Body of pancreas (tissue), 4 donors: ENCODE measurements around the gene CHFR. TPM values are rescaled to one million over a fixed set of nuclear protein-coding genes. Genes with fewer than 3 reads are reported as not detected.

Experiments
- ATAC-seq: fragments of 150-250 bp; one replicate; pipeline ENCODE4 v1.9.1; 2016
- DNase-seq, 4 donors: peaks; one replicate each; pipeline ENCODE4 v3.0.0-alpha.2; 2019
- H3K27ac ChIP-seq, 4 donors: fragments of 200-600 bp; sonication (generic); 1 replicate in 3 of 4; 2 replicates in 1 of 4; pipeline versions ENCODE4 v1.5.1 to v1.6.1; 2016 to 2019; ENCODE audit warnings: mild to moderate bottlenecking in 1 of 4, mixed read lengths in 1 of 4, moderate library complexity in 1 of 4
- H3K27me3 ChIP-seq, 2 donors: fragments of 200-600 bp; sonication (generic); one replicate each; pipeline ENCODE4 v1.6.0; 2016; ENCODE audit warnings: mild to moderate bottlenecking in 1 of 2
- H3K36me3 ChIP-seq, 2 donors: fragments of 200-600 bp; sonication (generic); replicated peaks in 1 of 2; 2 replicates each; pipeline ENCODE4 v1.5.1; 2016; ENCODE audit warnings: low read depth in 2 of 2; ENCODE audit not compliant: insufficient read depth in 1 of 2
- H3K4me1 ChIP-seq: fragments of 200-600 bp; sonication (generic); one replicate; pipeline ENCODE4 v1.6.0; 2016
- H3K4me3 ChIP-seq, 2 donors: fragments of 200-600 bp; sonication (generic); 1 replicate in 1 of 2; 2 replicates in 1 of 2; pipeline ENCODE4 v1.5.1; 2016 to 2019
- H3K9me3 ChIP-seq, 3 donors: fragments of 200-600 bp; sonication (generic); 1 replicate in 2 of 3; 2 replicates in 1 of 3; pipeline ENCODE4 v1.5.1; 2016
- POLR2A ChIP-seq, 3 donors: fragments of 450-650 bp; IDR thresholded peaks; one replicate each; pipeline ENCODE4 v1.6.1; 2016; ENCODE audit warnings: antibody characterized with exemption in 3 of 3, mild to moderate bottlenecking in 2 of 3
- WGBS, 2 donors: methylation state at CpG; one replicate each; pipeline ENCODE4 v1.1.5; 2017; 5-methylcytosine and 5-hydroxymethylcytosine counted together
- intact Hi-C: fragments of 100-400 bp; cut with DNase I; formaldehyde crosslinking; loops from one replicate; pipeline ENCODE4 v1.15.1; 2023
- total RNA-seq, 2 donors: library from RNA; depleted of rRNA; stranded (reverse); fragments of >200 nt; gene quantifications; one replicate each; pipeline ENCODE4 v1.1.0, GENCODE V29; 2016
- TF ChIP-seq, protein P1 (sequence below), 7 experiments: fragments of 450-650 bp in 4 of 7; fragments of 200-600 bp in 3 of 7; sonication (generic) in 3 of 7; IDR thresholded peaks; one replicate each; pipeline ENCODE4 v1.5.1; 2016 to 2019; ENCODE audit warnings: antibody characterized with exemption in 7 of 7

The CHFR gene
- total RNA-seq, 2 donors from 2014 or later: 31.4 to 45.2 TPM

DNA sequence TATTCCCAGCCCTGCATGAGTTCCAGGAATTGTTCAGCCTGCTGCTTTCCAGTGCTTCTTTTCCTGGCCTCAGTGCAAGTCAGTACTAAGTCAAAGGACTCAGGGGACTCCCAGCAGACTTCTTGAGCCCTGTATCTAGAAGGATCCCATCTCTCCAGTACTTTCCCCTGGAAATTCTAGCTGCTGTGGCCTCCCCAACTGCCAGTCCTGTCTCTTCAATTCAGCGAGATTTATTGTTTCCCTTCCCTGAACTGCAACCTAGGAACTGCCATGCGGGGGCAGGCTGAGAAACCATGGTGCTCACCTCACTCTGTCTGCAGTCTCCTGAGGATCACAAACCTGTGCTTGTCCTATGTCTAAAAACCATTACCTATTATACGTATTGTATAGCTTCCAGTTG lies 37.0 kb upstream of the CHFR start:
- H3K9me3 ChIP-seq: peaks cover 0 to 84% (median 26%) of the 10 kb centered on the region in 3 donors
- ATAC-seq (no peak), DNase-seq (no peak)
- no peaks in the 10 kb centered on the region for H3K4me1 ChIP-seq
- no peak overlapping the region for H3K27ac ChIP-seq
- TF ChIP-seq, protein P1, sequence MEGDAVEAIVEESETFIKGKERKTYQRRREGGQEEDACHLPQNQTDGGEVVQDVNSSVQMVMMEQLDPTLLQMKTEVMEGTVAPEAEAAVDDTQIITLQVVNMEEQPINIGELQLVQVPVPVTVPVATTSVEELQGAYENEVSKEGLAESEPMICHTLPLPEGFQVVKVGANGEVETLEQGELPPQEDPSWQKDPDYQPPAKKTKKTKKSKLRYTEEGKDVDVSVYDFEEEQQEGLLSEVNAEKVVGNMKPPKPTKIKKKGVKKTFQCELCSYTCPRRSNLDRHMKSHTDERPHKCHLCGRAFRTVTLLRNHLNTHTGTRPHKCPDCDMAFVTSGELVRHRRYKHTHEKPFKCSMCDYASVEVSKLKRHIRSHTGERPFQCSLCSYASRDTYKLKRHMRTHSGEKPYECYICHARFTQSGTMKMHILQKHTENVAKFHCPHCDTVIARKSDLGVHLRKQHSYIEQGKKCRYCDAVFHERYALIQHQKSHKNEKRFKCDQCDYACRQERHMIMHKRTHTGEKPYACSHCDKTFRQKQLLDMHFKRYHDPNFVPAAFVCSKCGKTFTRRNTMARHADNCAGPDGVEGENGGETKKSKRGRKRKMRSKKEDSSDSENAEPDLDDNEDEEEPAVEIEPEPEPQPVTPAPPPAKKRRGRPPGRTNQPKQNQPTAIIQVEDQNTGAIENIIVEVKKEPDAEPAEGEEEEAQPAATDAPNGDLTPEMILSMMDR (IDR thresholded peaks at IDR 0.05): no peak
- no peak for TF ChIP-seq POLR2A (IDR thresholded peaks at IDR 0.05)
- no peak overlapping the region for H3K4me3 ChIP-seq
- intact Hi-C loops: no loop called here
- WGBS, 2 donors: 94 to 98% methylated on average over 3 of the region's 3 CpGs
- peaks cover 0 to 10% of the 10 kb centered on the region in 2 donors for H3K36me3 ChIP-seq
- H3K27me3 ChIP-seq: no peaks in the 10 kb centered on the region

DNA sequence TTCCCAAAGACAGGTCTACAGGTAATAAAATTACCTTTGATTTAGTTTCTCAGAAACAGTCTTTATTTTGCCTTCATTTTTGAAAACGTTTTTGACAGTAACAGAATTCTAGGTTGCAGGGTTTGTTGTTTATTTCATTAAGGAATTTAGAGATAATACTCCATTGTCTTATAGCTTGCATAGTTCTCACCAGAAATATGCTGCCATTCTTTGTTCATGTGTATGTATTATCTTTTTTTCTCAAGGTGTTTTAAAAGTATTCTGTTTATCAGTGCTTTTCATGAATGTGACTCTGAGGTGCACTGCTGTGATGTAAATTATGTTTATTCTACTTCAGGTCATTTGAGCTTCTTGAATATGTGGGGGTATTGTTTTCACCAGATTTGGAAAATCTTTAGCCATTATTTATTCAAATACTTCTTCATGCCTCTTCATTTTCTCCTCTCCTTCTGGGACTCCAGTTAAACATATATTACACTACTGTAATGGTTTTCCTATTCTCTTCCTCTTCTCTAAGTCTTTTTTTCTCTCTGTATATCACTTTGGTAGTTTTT lies 36.0 kb upstream of the CHFR start:
- Histone ChIP-seq H3K9me3 (peaks cover 0 to 84% (median 23%) of the 10 kb centered on the region in 3 donors), H3K4me1 (no peaks in the 10 kb centered on the region), H3K27me3 (no peaks in the 10 kb centered on the region), H3K27ac (no peak overlapping the region), H3K4me3 (no peak overlapping the region), H3K36me3 (peaks cover 0 to 10% of the 10 kb centered on the region in 2 donors)
- no peak for ATAC-seq
- TF ChIP-seq, protein P1 (IDR thresholded peaks at IDR 0.05): no peak
- no peak for DNase-seq
- intact Hi-C loops: no loop called here
- 21 to 43% methylated on average over 1 of the region's 1 CpG for WGBS, 2 donors

DNA sequence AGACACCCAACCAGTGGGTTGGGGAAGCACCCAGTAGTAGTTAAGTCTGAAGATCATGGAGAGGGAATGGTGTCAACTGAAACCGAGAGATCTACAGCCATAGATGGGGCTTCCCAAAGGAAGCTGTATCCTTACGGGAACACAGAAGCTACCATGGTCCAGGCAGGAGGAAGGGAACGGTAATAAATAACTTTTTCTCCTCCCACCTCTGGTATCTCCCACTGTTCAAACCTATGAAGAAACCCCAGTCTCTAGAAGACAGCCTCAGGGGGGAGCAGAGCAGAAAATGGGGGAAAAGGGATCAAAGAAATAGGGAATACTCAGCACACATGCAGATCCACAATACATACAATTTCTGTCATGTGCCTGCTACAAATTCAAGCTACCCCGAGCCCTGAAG lies 35.3 kb upstream of the CHFR start:
- intact Hi-C loops: no loop called here
- H3K27ac ChIP-seq: no peak overlapping the region
- H3K4me1 ChIP-seq: no peaks in the 10 kb centered on the region
- H3K9me3 ChIP-seq: peaks cover 0 to 90% (median 23%) of the 10 kb centered on the region in 3 donors
- WGBS, 2 donors: 93 to 97% methylated on average over 4 of the region's 4 CpGs
- no peak for TF ChIP-seq POLR2A (IDR thresholded peaks at IDR 0.05)
- TF ChIP-seq, protein P1 (IDR thresholded peaks at IDR 0.05): no peak
- no peak overlapping the region for H3K4me3 ChIP-seq
- DNase-seq (no peak), ATAC-seq (no peak)
- H3K27me3 ChIP-seq: no peaks in the 10 kb centered on the region
- H3K36me3 ChIP-seq: peaks cover 0 to 10% of the 10 kb centered on the region in 2 donors

DNA sequence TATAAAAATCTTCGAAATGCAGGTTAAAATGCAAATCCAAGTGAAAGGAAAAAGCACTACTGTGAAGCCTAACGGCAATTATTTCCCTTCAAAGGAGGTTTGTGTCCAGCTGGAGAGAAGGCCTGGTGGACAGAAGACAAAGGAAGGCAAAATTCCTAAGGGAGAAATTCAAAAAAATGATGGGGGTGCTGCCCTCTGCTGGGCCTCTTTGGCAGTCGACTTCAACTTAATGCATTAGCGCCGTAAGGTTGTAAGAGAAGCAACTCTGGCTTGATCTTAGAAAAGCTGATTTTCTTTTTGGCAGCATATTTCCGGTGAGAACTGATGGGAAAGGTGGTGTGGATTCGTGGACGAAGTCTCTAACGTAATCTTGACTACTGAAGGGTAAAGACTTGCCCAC lies 34.3 kb upstream of the CHFR start:
- intact Hi-C loops: no loop called here
- Histone ChIP-seq H3K27me3 (no peaks in the 10 kb centered on the region), H3K36me3 (peaks cover 0 to 6% of the 10 kb centered on the region in 2 donors), H3K9me3 (peaks cover 0 to 90% (median 23%) of the 10 kb centered on the region in 3 donors), H3K4me1 (no peaks in the 10 kb centered on the region), H3K27ac (no peak overlapping the region), H3K4me3 (no peak overlapping the region)
- ATAC-seq: no peak
- no peak for DNase-seq
- WGBS, 2 donors: 85 to 86% methylated on average over 9 of the region's 9 CpGs
- no peak for TF ChIP-seq POLR2A (IDR thresholded peaks at IDR 0.05)
- TF ChIP-seq, protein P1 (IDR thresholded peaks at IDR 0.05): no peak

DNA sequence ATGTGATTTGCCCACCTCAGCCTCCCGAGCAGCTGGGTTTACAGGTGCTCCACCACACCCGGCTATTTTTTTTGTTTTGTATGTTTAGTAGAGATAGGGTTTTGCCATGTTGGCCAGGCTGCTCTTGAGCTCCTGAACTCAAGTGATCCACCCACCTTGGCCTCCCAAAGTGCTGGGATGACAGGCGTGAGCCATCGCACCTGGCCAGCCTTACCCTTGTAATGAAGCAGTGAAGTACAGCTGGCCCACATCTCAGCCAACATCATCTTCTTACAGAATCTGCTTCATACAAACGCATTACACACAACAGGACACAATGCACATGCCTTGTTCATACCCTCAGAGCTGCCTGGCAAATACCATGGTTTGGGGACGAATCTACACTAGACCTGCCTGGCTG lies 31.3 kb upstream of the CHFR start:
- no peak overlapping the region for H3K4me3 ChIP-seq
- 89 to 100% methylated on average over 6 of the region's 6 CpGs for WGBS, 2 donors
- H3K27ac ChIP-seq: no peak overlapping the region
- no peaks in the 10 kb centered on the region for H3K4me1 ChIP-seq
- no peak for DNase-seq
- no peaks in the 10 kb centered on the region for H3K36me3 ChIP-seq
- TF ChIP-seq, protein P1 (IDR thresholded peaks at IDR 0.05): no peak
- no peak for TF ChIP-seq POLR2A (IDR thresholded peaks at IDR 0.05)
- no peaks in the 10 kb centered on the region for H3K27me3 ChIP-seq
- intact Hi-C loops: no loop called here
- ATAC-seq: no peak
- peaks cover 0 to 67% (median 7%) of the 10 kb centered on the region in 3 donors for H3K9me3 ChIP-seq
